GM10266 (cell line): ENCODE measurements around the gene LRRC8A.

ENCODE experiments used
- DNase-seq: peaks from one replicate; pipeline ENCODE4 v3.0.0; 2012; ENCODE audit errors: extremely low spot score
- CTCF ChIP-seq: IDR thresholded peaks from 2 replicates; pipeline ENCODE4 v1.5.1; 2012; ENCODE audit warnings: mild to moderate bottlenecking, low read depth; ENCODE audit not compliant: control insufficient read depth, insufficient read depth; ENCODE audit errors: missing control alignments

The LRRC8A gene

GRCh38 chr9:128903871-128904620, 22.1 kb downstream of the LRRC8A start:
- no peak for DNase-seq
- TF ChIP-seq CTCF, result no peak

- no peak for TF ChIP-seq CTCF
- no peak for DNase-seq
These were observed 24.0 kb downstream of the LRRC8A start for GRCh38 chr9:128905964-128906363.

- DNase-seq, result no peak
- no peak for TF ChIP-seq CTCF
These were observed 24.8 kb downstream of the LRRC8A start for GRCh38 chr9:128906741-128907140.

- TF ChIP-seq CTCF, result no peak
These were observed 26.4 kb downstream of the LRRC8A start for GRCh38 chr9:128908372-128908771.

GRCh38 chr9:128909859-128910258, 27.9 kb downstream of the LRRC8A start:
- TF ChIP-seq CTCF, result no peak
- DNase-seq, result no peak

More at GRCh38 chr9:128908372-128908771, 26.4 kb downstream of the LRRC8A start:
- DNase-seq, result no peak

- no peak for TF ChIP-seq CTCF
- no peak for DNase-seq
These were observed 29.0 kb downstream of the LRRC8A start for GRCh38 chr9:128910906-128911305.

GRCh38 chr9:128911529-128912035, 29.6 kb downstream of the LRRC8A start:
- DNase-seq, result no peak
- no peak for TF ChIP-seq CTCF
